ENCODE results near the gene NPR1.

Gene NPR1

DNA sequence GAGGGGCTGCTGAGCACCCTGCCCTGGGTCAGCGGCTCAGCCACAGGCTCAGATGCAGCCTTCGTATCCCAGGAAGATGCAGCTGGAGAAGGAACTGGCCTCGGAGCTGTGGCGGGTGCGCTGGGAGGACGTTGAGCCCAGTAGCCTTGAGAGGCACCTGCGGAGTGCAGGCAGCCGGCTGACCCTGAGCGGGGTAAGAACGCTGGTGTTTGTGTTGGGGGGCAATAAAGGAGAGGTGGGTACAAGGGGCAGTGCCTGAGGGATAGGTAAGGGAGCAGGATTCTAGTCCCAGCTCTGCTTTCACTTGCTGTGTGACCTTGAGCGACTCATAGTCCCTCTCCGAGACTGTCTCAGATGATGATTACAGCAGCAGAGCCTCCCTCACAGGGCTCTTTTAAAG is 6.4 kb downstream of the NPR1 start:
- H3K4me1 ChIP-seq (ENCODE audit: insufficient read depth, low read length, poor library complexity, severe bottlenecking) = no peaks in the 10 kb centered on the region
- no peak overlapping the region for H3K4me3 ChIP-seq (ENCODE audit: low read length, poor library complexity, severe bottlenecking)
- no peaks in the 10 kb centered on the region for H3K9me3 ChIP-seq (ENCODE audit: insufficient read depth, low read depth, low read length)
- H3K9me2 ChIP-seq (replicated peaks; ENCODE audit: low read depth, low read length) = no peaks in the 10 kb centered on the region
- TF ChIP-seq EZH2phosphoT487 (IDR thresholded peaks at IDR 0.05; ENCODE audit: borderline replicate concordance) = no peak
- TF ChIP-seq, protein P1, sequence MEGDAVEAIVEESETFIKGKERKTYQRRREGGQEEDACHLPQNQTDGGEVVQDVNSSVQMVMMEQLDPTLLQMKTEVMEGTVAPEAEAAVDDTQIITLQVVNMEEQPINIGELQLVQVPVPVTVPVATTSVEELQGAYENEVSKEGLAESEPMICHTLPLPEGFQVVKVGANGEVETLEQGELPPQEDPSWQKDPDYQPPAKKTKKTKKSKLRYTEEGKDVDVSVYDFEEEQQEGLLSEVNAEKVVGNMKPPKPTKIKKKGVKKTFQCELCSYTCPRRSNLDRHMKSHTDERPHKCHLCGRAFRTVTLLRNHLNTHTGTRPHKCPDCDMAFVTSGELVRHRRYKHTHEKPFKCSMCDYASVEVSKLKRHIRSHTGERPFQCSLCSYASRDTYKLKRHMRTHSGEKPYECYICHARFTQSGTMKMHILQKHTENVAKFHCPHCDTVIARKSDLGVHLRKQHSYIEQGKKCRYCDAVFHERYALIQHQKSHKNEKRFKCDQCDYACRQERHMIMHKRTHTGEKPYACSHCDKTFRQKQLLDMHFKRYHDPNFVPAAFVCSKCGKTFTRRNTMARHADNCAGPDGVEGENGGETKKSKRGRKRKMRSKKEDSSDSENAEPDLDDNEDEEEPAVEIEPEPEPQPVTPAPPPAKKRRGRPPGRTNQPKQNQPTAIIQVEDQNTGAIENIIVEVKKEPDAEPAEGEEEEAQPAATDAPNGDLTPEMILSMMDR (conservative IDR thresholded peaks at IDR 0.05; ENCODE audit: low read length) = no peak
- H3K4me2 ChIP-seq (ENCODE audit: low read depth, low read length, poor library complexity, severe bottlenecking) = no peak overlapping the region
- no peaks in the 10 kb centered on the region for H3K79me2 ChIP-seq (ENCODE audit: insufficient read depth, low read length)
- no peaks in the 10 kb centered on the region for H3K36me3 ChIP-seq (ENCODE audit: insufficient read depth, low read length)
- H2AFZ ChIP-seq (ENCODE audit: low read length) = no peak overlapping the region
- no peak overlapping the region for H3K9ac ChIP-seq (ENCODE audit: low read depth, low read length, poor library complexity, severe bottlenecking)
- H3K27me3 ChIP-seq (ENCODE audit: insufficient read depth, low read length, poor library complexity, severe bottlenecking) = no peaks in the 10 kb centered on the region
- H3F3A ChIP-seq (ENCODE audit: low read depth) = no peaks in the 10 kb centered on the region
- H4K20me1 ChIP-seq (ENCODE audit: insufficient read depth, low read length, poor library complexity, severe bottlenecking) = no peaks in the 10 kb centered on the region

DNA sequence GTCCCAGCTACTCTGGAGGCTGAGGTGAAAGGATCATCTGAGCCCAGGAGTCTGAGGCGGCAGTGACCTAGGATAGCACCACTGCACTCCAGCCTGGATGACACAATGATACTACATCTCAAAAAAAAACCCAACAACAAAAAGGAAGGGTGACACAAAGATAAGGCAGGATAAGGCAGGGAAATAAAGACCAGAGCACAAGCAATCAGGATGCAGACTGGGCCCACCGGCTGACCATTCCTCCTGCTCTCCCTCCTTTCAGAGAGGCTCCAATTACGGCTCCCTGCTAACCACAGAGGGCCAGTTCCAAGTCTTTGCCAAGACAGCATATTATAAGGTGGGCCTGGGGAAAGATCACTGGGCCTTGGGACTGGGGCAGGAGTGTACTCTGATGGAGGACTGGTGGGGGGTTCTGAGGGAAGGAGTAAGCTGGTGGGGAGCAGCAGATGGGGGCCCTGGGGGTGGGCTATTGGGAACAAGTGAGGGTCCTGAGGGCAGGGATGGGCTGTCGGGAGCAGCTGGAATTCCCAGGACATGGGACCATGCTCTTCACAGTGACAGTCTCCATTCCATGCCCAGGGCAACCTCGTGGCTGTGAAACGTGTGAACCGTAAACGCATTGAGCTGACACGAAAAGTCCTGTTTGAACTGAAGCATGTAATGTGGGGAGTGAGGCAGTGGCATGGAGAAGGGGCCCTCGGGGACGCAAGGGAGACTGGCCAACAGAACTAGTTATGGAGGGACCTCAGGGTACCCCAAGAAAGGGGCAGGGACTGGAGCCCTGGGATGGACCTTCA is 7.3 kb downstream of the NPR1 start:
- Histone ChIP-seq H3K4me3 (ENCODE audit: low read length, poor library complexity, severe bottlenecking) (no peak overlapping the region), H2AFZ (ENCODE audit: low read length) (no peak overlapping the region), H3K36me3 (ENCODE audit: insufficient read depth, low read length) (no peaks in the 10 kb centered on the region)

DNA sequence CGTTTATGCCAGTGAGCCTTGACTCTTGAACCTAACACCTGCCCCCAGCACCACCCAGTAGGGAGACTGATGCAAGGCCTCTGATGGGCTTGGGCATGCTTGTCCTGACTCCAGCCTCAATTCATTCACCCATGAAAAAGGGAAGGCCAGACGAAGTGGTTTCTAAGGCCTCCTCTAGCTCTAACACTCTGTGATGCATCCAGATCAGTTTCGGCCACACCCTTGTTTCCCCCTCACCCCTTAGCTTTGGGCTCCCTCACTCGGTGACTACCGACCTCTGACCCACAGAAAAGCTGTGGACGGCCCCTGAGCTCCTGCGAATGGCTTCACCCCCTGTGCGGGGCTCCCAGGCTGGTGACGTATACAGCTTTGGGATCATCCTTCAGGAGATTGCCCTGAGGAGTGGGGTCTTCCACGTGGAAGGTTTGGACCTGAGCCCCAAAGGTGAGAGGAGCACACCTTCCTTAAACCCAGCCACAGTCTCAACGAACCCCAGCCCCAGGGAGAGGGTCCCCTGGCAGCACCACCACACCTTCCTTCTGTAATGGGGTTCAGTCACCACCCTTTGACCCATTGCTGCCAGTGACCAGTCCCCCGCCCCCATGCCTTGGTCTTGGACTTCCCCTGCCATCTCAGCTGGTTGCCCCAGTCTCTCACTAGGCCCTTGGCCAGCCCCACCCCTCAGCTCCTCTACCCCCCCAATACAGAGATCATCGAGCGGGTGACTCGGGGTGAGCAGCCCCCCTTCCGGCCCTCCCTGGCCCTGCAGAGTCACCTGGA is 9.0 kb downstream of the NPR1 start:
- H3K4me1 ChIP-seq (ENCODE audit: insufficient read depth, low read length, poor library complexity, severe bottlenecking) = no peaks in the 10 kb centered on the region

More for the DNA sequence above, 7.3 kb downstream of the NPR1 start:
- no peaks in the 10 kb centered on the region for H3K9me2 ChIP-seq (replicated peaks; ENCODE audit: low read depth, low read length)
- H3K79me2 ChIP-seq (ENCODE audit: insufficient read depth, low read length) = no peaks in the 10 kb centered on the region
- H3K4me2 ChIP-seq (ENCODE audit: low read depth, low read length, poor library complexity, severe bottlenecking) = no peak overlapping the region
- H3K9ac ChIP-seq (ENCODE audit: low read depth, low read length, poor library complexity, severe bottlenecking) = no peak overlapping the region
- H3F3A ChIP-seq (ENCODE audit: low read depth) = no peaks in the 10 kb centered on the region
- no peaks in the 10 kb centered on the region for H4K20me1 ChIP-seq (ENCODE audit: insufficient read depth, low read length, poor library complexity, severe bottlenecking)
- no peaks in the 10 kb centered on the region for H3K4me1 ChIP-seq (ENCODE audit: insufficient read depth, low read length, poor library complexity, severe bottlenecking)
- H3K9me3 ChIP-seq (ENCODE audit: insufficient read depth, low read depth, low read length) = no peaks in the 10 kb centered on the region
- H3K27me3 ChIP-seq (ENCODE audit: insufficient read depth, low read length, poor library complexity, severe bottlenecking) = no peaks in the 10 kb centered on the region
- TF ChIP-seq EZH2phosphoT487 (IDR thresholded peaks at IDR 0.05; ENCODE audit: borderline replicate concordance) = no peak
- TF ChIP-seq, protein P1 (conservative IDR thresholded peaks at IDR 0.05; ENCODE audit: low read length) = no peak

More for the DNA sequence above, 9.0 kb downstream of the NPR1 start:
- H2AFZ ChIP-seq (ENCODE audit: low read length) = no peak overlapping the region
- H3K36me3 ChIP-seq (ENCODE audit: insufficient read depth, low read length) = no peaks in the 10 kb centered on the region
- no peaks in the 10 kb centered on the region for H3F3A ChIP-seq (ENCODE audit: low read depth)
- H4K20me1 ChIP-seq (ENCODE audit: insufficient read depth, low read length, poor library complexity, severe bottlenecking) = no peaks in the 10 kb centered on the region
- TF ChIP-seq, protein P1 (conservative IDR thresholded peaks at IDR 0.05; ENCODE audit: low read length) = no peak
- no peak for TF ChIP-seq EZH2phosphoT487 (IDR thresholded peaks at IDR 0.05; ENCODE audit: borderline replicate concordance)
- H3K9ac ChIP-seq (ENCODE audit: low read depth, low read length, poor library complexity, severe bottlenecking) = no peak overlapping the region
- no peaks in the 10 kb centered on the region for H3K27me3 ChIP-seq (ENCODE audit: insufficient read depth, low read length, poor library complexity, severe bottlenecking)
- no peak overlapping the region for H3K4me2 ChIP-seq (ENCODE audit: low read depth, low read length, poor library complexity, severe bottlenecking)
- no peaks in the 10 kb centered on the region for H3K9me3 ChIP-seq (ENCODE audit: insufficient read depth, low read depth, low read length)
- no peaks in the 10 kb centered on the region for H3K9me2 ChIP-seq (replicated peaks; ENCODE audit: low read depth, low read length)
- H3K4me3 ChIP-seq (ENCODE audit: low read length, poor library complexity, severe bottlenecking) = no peak overlapping the region
- H3K79me2 ChIP-seq (ENCODE audit: insufficient read depth, low read length) = no peaks in the 10 kb centered on the region

Data from Loucy (cell line).